GM21528 (cell line): Measurements from ENCODE around the gene PRDM16.

Experiments used
- ATAC-seq: cut with Tn5 transposase; IDR thresholded peaks from one replicate; pipeline ENCODE4 v1.9.1; 2021; ENCODE audit warnings: mild to moderate bottlenecking, moderate library complexity; ENCODE audit not compliant: unreplicated experiment, low FRiP score

PRDM16 gene

GRCh38 chr1:3355894-3356826, 287.2 kb downstream of the PRDM16 start:
- no peak for ATAC-seq

- no peak for ATAC-seq
Observed at GRCh38 chr1:3356827-3357460, 287.9 kb downstream of the PRDM16 start.

- no peak for ATAC-seq
Observed at GRCh38 chr1:3357526-3358297, 288.7 kb downstream of the PRDM16 start.

GRCh38 chr1:3359351-3359750, 290.3 kb downstream of the PRDM16 start:
- ATAC-seq, result no peak

GRCh38 chr1:3359756-3360440, 290.9 kb downstream of the PRDM16 start:
- no peak for ATAC-seq

- ATAC-seq, result no peak
Observed at GRCh38 chr1:3360646-3361257, 291.7 kb downstream of the PRDM16 start.

GRCh38 chr1:3363023-3363422, 294.0 kb downstream of the PRDM16 start:
- ATAC-seq, result no peak

GRCh38 chr1:3363756-3364155, 294.8 kb downstream of the PRDM16 start:
- no peak for ATAC-seq

- no peak for ATAC-seq
Observed at GRCh38 chr1:3364551-3364950, 295.5 kb downstream of the PRDM16 start.

GRCh38 chr1:3364983-3365382, 296.0 kb downstream of the PRDM16 start:
- ATAC-seq, result no peak

GRCh38 chr1:3365523-3366125, 296.6 kb downstream of the PRDM16 start:
- ATAC-seq, result no peak

- no peak for ATAC-seq
Observed at GRCh38 chr1:3366126-3367051, 297.4 kb downstream of the PRDM16 start.

- ATAC-seq, result no peak
Observed at GRCh38 chr1:3367376-3367775, 298.4 kb downstream of the PRDM16 start.

GRCh38 chr1:3368059-3368458, 299.1 kb downstream of the PRDM16 start:
- ATAC-seq, result no peak

GRCh38 chr1:3368711-3369445, 299.9 kb downstream of the PRDM16 start:
- no peak for ATAC-seq

GRCh38 chr1:3369446-3370076, 300.6 kb downstream of the PRDM16 start:
- no peak for ATAC-seq

- ATAC-seq, result no peak
Observed at GRCh38 chr1:3370856-3371703, 302.1 kb downstream of the PRDM16 start.
